Measurements from ENCODE around the gene MPC1. TPM values are rescaled to one million over a fixed set of nuclear protein-coding genes. Genes with fewer than 3 reads are reported as not detected.

The MPC1 gene
- total RNA-seq, 2 experiments from 2014 or later: 17.4 to 19.3 TPM

GRCh38 chr6:166361077-166361429 lies 21.7 kb downstream of the MPC1 start:
- intact Hi-C loops (cut with DNase I, micrococcal nuclease): no loop called here
- H3K36me3 Mint-ChIP-seq (ENCODE audit: low read depth): peaks cover 32% of the 10 kb centered on the region
- ATAC-seq (ENCODE audit: poor library complexity) (no peak), DNase-seq (no peak)
- Histone ChIP-seq H3K4me3 (ENCODE audit: low read length) (no peak overlapping the region), H3K27me3 (ENCODE audit: control insufficient read depth in 1 of 2, insufficient read depth in 2 of 2, low read length in 2 of 2) (no peaks in the 10 kb centered on the region), H3K9me3 (ENCODE audit: control insufficient read depth in 1 of 2, insufficient read depth in 1 of 2, low read length in 2 of 2) (no peaks in the 10 kb centered on the region), H3K27ac (ENCODE audit: low read depth in 1 of 2, low read length in 2 of 2) (no peak overlapping the region), H3K4me1 (ENCODE audit: insufficient read depth, low read length) (no peaks in the 10 kb centered on the region), H3K36me3 (ENCODE audit: insufficient read depth, low read length) (peaks cover 22% of the 10 kb centered on the region)
- no peak overlapping the region for H3K4me3 Mint-ChIP-seq
- H3K27ac Mint-ChIP-seq: no peak overlapping the region
- no peak for TF ChIP-seq CTCF (IDR thresholded peaks at IDR 0.05)
- peaks cover 3% of the 10 kb centered on the region for H3K9me3 Mint-ChIP-seq
- no peaks in the 10 kb centered on the region for H3K4me1 Mint-ChIP-seq (ENCODE audit: low read depth)
- ChIA-PET CTCF (no interaction called here), POLR2A (no interaction called here)
- H3K27me3 Mint-ChIP-seq: peaks cover 15% of the 10 kb centered on the region

- no peak for TF ChIP-seq CTCF (IDR thresholded peaks at IDR 0.05)
- no peak for ATAC-seq (ENCODE audit: poor library complexity)
- no peaks in the 10 kb centered on the region for H3K4me1 Mint-ChIP-seq (ENCODE audit: low read depth)
- ChIA-PET POLR2A (no interaction called here), CTCF (no interaction called here)
- no peak overlapping the region for H3K27ac Mint-ChIP-seq
- H3K27ac ChIP-seq (ENCODE audit: low read depth in 1 of 2, low read length in 2 of 2): no peak overlapping the region
- peaks cover 21% of the 10 kb centered on the region for H3K27me3 Mint-ChIP-seq
- H3K36me3 Mint-ChIP-seq (ENCODE audit: low read depth): peaks cover 26% of the 10 kb centered on the region
- no peak overlapping the region for H3K4me3 Mint-ChIP-seq
- H3K9me3 Mint-ChIP-seq: peaks cover 3% of the 10 kb centered on the region
- no peak for DNase-seq
- peaks cover 22% of the 10 kb centered on the region for H3K36me3 ChIP-seq (ENCODE audit: insufficient read depth, low read length)
- H3K4me1 ChIP-seq (ENCODE audit: insufficient read depth, low read length): no peaks in the 10 kb centered on the region
- intact Hi-C loops (cut with DNase I, micrococcal nuclease): no loop called here
- H3K27me3 ChIP-seq (ENCODE audit: control insufficient read depth in 1 of 2, insufficient read depth in 2 of 2, low read length in 2 of 2): no peaks in the 10 kb centered on the region
- no peak overlapping the region for H3K4me3 ChIP-seq (ENCODE audit: low read length)
- H3K9me3 ChIP-seq (ENCODE audit: control insufficient read depth in 1 of 2, insufficient read depth in 1 of 2, low read length in 2 of 2): no peaks in the 10 kb centered on the region
Observed at GRCh38 chr6:166360243-166361076, 22.3 kb downstream of the MPC1 start.

GRCh38 chr6:166355552-166355951 lies 27.2 kb downstream of the MPC1 start:
- H3K36me3 Mint-ChIP-seq (ENCODE audit: low read depth): no peaks in the 10 kb centered on the region

More at GRCh38 chr6:166355552-166355951, 27.2 kb downstream of the MPC1 start:
- H3K36me3 ChIP-seq (ENCODE audit: insufficient read depth, low read length): no peaks in the 10 kb centered on the region
- ATAC-seq (ENCODE audit: poor library complexity) (no peak), DNase-seq (no peak)
- H3K27ac ChIP-seq (ENCODE audit: low read depth in 1 of 2, low read length in 2 of 2): no peak overlapping the region
- Mint-ChIP-seq H3K4me1 (ENCODE audit: low read depth) (no peaks in the 10 kb centered on the region), H3K9me3 (peaks cover 10% of the 10 kb centered on the region), H3K4me3 (no peak overlapping the region), H3K27ac (no peak overlapping the region), H3K27me3 (peaks cover 21% of the 10 kb centered on the region)
- H3K9me3 ChIP-seq (ENCODE audit: control insufficient read depth in 1 of 2, insufficient read depth in 1 of 2, low read length in 2 of 2): no peaks in the 10 kb centered on the region
- H3K4me3 ChIP-seq (ENCODE audit: low read length): no peak overlapping the region
- H3K27me3 ChIP-seq (ENCODE audit: control insufficient read depth in 1 of 2, insufficient read depth in 2 of 2, low read length in 2 of 2): peaks cover 0 to 3% of the 10 kb centered on the region in 2 experiments
- ChIA-PET CTCF (no interaction called here), POLR2A (no interaction called here)
- intact Hi-C loops (cut with DNase I, micrococcal nuclease): no loop called here
- TF ChIP-seq CTCF (IDR thresholded peaks at IDR 0.05): no peak
- H3K4me1 ChIP-seq (ENCODE audit: insufficient read depth, low read length): no peaks in the 10 kb centered on the region

Measured in CD4-positive, alpha-beta T cell (primary cell).